Endothelial cell of umbilical vein (primary cell): Measurements from ENCODE around the gene CNBD2. TPM values are rescaled to one million over a fixed set of nuclear protein-coding genes. Genes with fewer than 3 reads are reported as not detected.

Experiments
- BruUV-seq: library from RNA; stranded (reverse); fragments of 400-500 nt; replicated peaks from 2 replicates; lab custom pipeline; 2021; lab: Mats Ljungman, UMichigan
- CTCF ChIA-PET: fragments of 300-600, 350-600 bp; sonication (Branson Sonifier 250); formaldehyde crosslinking; loops from one replicate; lab custom pipeline; 2021; ENCODE audit warnings: antibody characterized with exemption, inconsistent platforms; lab: Charles Lee
- POLR2A ChIA-PET: fragments of 300-600, 350-600 bp; sonication (Branson Sonifier 250); formaldehyde crosslinking; loops from one replicate; lab custom pipeline; 2021; ENCODE audit warnings: antibody characterized with exemption, inconsistent platforms; lab: Charles Lee
- DNase-seq: peaks from one replicate; pipeline ENCODE4 v3.0.0-alpha.2; 2011; ENCODE audit warnings: low read depth, low spot score
- FAIRE-seq: peaks from 2 replicates; lab custom pipeline; 2011; peaks lifted over from hg19 to GRCh38; lab: Jason Lieb, UNC
- H2AFZ ChIP-seq: 2 replicates; pipeline ENCODE4 v1.6.0; 2012; ENCODE audit warnings: low read depth, low read length, control low read depth, inconsistent platforms
- H3K27ac ChIP-seq: 2 replicates; pipeline ENCODE4 v1.5.1; 2011; ENCODE audit warnings: low read depth, mild to moderate bottlenecking, control low read depth, low read length, moderate library complexity; ENCODE audit not compliant: insufficient read depth
- H3K27me3 ChIP-seq, 2 experiments: 2 replicates each; pipeline versions ENCODE4 v1.6.0 to v1.6.1; 2011; ENCODE audit warnings: low read length in 2 of 2, mixed read lengths in 1 of 2; ENCODE audit not compliant: control insufficient read depth in 2 of 2, insufficient read depth in 2 of 2
- H3K36me3 ChIP-seq, 2 experiments: 2 replicates in 1 of 2; 3 replicates in 1 of 2; pipeline ENCODE4 v1.5.1; 2011; ENCODE audit warnings: low read length in 2 of 2, mild to moderate bottlenecking in 1 of 2, moderate library complexity in 1 of 2; ENCODE audit not compliant: control insufficient read depth in 2 of 2, insufficient read depth in 2 of 2; ENCODE audit errors: extremely low read depth in 1 of 2
- H3K4me1 ChIP-seq: 3 replicates; pipeline ENCODE4 v1.5.1; 2011; ENCODE audit warnings: mild to moderate bottlenecking, low read length; ENCODE audit not compliant: control insufficient read depth, insufficient read depth; ENCODE audit errors: extremely low read depth
- H3K4me2 ChIP-seq: 2 replicates; pipeline ENCODE4 v1.6.1; 2011; ENCODE audit warnings: low read length, control low read depth, mixed read lengths; ENCODE audit not compliant: insufficient read depth
- H3K4me3 ChIP-seq, 3 experiments: fragments of 200-600 bp in 1 of 3; sonication (generic), shearing (Covaris generic) in 1 of 3; replicated peaks in 1 of 3; 2 replicates each; pipeline ENCODE4 v1.5.1; 2011 to 2016; ENCODE audit warnings: control low read depth in 3 of 3, low read length in 3 of 3, mild to moderate bottlenecking in 2 of 3, inconsistent platforms in 1 of 3, low read depth in 1 of 3, moderate library complexity in 1 of 3; ENCODE audit not compliant: insufficient read depth in 1 of 3
- H3K79me2 ChIP-seq: 2 replicates; pipeline ENCODE4 v1.6.0; 2012; ENCODE audit warnings: low read length, inconsistent platforms; ENCODE audit not compliant: control insufficient read depth, insufficient read depth
- H3K9ac ChIP-seq: replicated peaks from 2 replicates; pipeline ENCODE3; 2011; ENCODE audit warnings: low read length, control low read depth; ENCODE audit not compliant: insufficient read depth; ENCODE audit errors: extremely low read depth
- H3K9me1 ChIP-seq: replicated peaks from 3 replicates; pipeline ENCODE4 v1.6.0; 2011; ENCODE audit warnings: mild to moderate bottlenecking, low read length; ENCODE audit not compliant: control insufficient read depth, insufficient read depth; ENCODE audit errors: extremely low read depth
- H3K9me3 ChIP-seq: replicated peaks from 2 replicates; pipeline ENCODE4 v1.5.1; 2012; ENCODE audit warnings: low read length, inconsistent platforms; ENCODE audit not compliant: control insufficient read depth, insufficient read depth
- H4K20me1 ChIP-seq: replicated peaks from 2 replicates; pipeline ENCODE3; 2011; ENCODE audit warnings: mild to moderate bottlenecking, low read length; ENCODE audit not compliant: control insufficient read depth, insufficient read depth; ENCODE audit errors: extremely low read depth
- EZH2 ChIP-seq: IDR thresholded peaks from 2 replicates; pipeline ENCODE4 v1.6.1; 2012; ENCODE audit warnings: borderline replicate concordance, low read depth, mild to moderate bottlenecking, moderate library complexity, low read length, inconsistent platforms; ENCODE audit not compliant: severe bottlenecking
- FOS ChIP-seq: IDR thresholded peaks from 2 replicates; pipeline ENCODE4 v1.6.1; 2011; ENCODE audit warnings: mild to moderate bottlenecking, low read length, moderate library complexity, borderline replicate concordance; ENCODE audit not compliant: insufficient read depth
- GATA2 ChIP-seq: IDR thresholded peaks from 2 replicates; pipeline ENCODE4 v1.7.0; 2011; ENCODE audit warnings: low read depth, mild to moderate bottlenecking, moderate library complexity, mixed read lengths, low read length; ENCODE audit not compliant: insufficient read length, insufficient read depth
- JUN ChIP-seq: IDR thresholded peaks from 2 replicates; pipeline ENCODE4 v1.6.1; 2011; ENCODE audit warnings: borderline replicate concordance, low read depth; ENCODE audit not compliant: insufficient read length, insufficient read depth
- MYC ChIP-seq: IDR thresholded peaks from one replicate; pipeline ENCODE4 v1.6.1; 2011; ENCODE audit warnings: mild to moderate bottlenecking, low read depth, low read length
- POLR2A ChIP-seq: IDR thresholded peaks from 2 replicates; pipeline ENCODE4 v1.6.1; 2012; ENCODE audit warnings: low read depth, mild to moderate bottlenecking, control low read depth, low read length
- POLR2AphosphoS5 ChIP-seq: IDR thresholded peaks from 2 replicates; pipeline ENCODE4 v1.6.1; 2012; ENCODE audit warnings: low read depth, mild to moderate bottlenecking, control low read depth, low read length, moderate library complexity; ENCODE audit not compliant: insufficient read depth
- dilution Hi-C: fragments of 300-500 bp; cut with MboI; formaldehyde crosslinking; loops from one replicate; pipeline ENCODE4 v1.15.0; 2019; ENCODE audit warnings: low sequenced_read_pairs; ENCODE audit not compliant: extremely low pct_ligation_motif_present
- intact Hi-C: fragments of 100-400 bp; cut with micrococcal nuclease; formaldehyde crosslinking; loops from one replicate; pipeline ENCODE4 v1.10.0; 2022
- polyA plus RNA-seq, 4 experiments: library from polyadenylated mRNA; depleted of rRNA in 3 of 4; stranded (reverse) in 3 of 4; unstranded in 1 of 4; fragments of >200 nt; gene quantifications; 2 replicates each; pipeline versions ENCODE4 v1.2.1 to v1.2.3, GENCODE V29; 2011 to 2012; ENCODE audit warnings: missing spikeins in 1 of 4
- total RNA-seq: library from RNA; stranded (reverse); gene quantifications from 2 replicates; pipeline ENCODE4 v1.2.3, GENCODE V29; 2021
- TF ChIP-seq, protein P1 (sequence below): IDR thresholded peaks from 2 replicates; pipeline ENCODE4 v1.6.1; 2011; ENCODE audit not compliant: insufficient read depth, insufficient read length
- TF ChIP-seq, protein P2 (sequence below), 2 donors: IDR thresholded peaks; 1 replicate in 1 of 2; 2 replicates in 1 of 2; pipeline ENCODE4 v1.5.1; 2011; ENCODE audit warnings: low read length in 2 of 2, mild to moderate bottlenecking in 2 of 2, moderate library complexity in 2 of 2, control low read depth in 1 of 2, inconsistent platforms in 1 of 2, low read depth in 1 of 2; ENCODE audit not compliant: insufficient read depth in 1 of 2; ENCODE audit errors: extremely low read depth in 1 of 2

Gene CNBD2
- total and polyA plus RNA-seq, 2 donors (not counting 3 experiments of a cell fraction or from before 2014, with no cell fraction given): 4.9 to 7.5 TPM

GRCh38 chr20:36010825-36011224, 42.4 kb downstream of the CNBD2 start:
- FAIRE-seq: no peak
- Histone ChIP-seq H3K9me3 (no peaks in the 10 kb centered on the region), H3K4me3 (no peak overlapping the region), H3K4me2 (no peak overlapping the region), H3K27ac (no peak overlapping the region), H3K9ac (no peak overlapping the region), H3K27me3 (no peaks in the 10 kb centered on the region), H2AFZ (no peak overlapping the region), H4K20me1 (no peaks in the 10 kb centered on the region), H3K79me2 (no peaks in the 10 kb centered on the region), H3K36me3 (no peaks in the 10 kb centered on the region), H3K4me1 (no peaks in the 10 kb centered on the region), H3K9me1 (no peaks in the 10 kb centered on the region)
- DNase-seq: no peak
- dilution Hi-C loops (no loop called here), intact Hi-C loops (no loop called here)
- BruUV-seq: no TSS peak
- ChIA-PET CTCF (interaction anchor here (0.6 to 2.1 kb wide), 4 partner anchors 18 to 128 kb away, joined by 3 to 13 read pairs (median 3); no protein-coding TSS in a partner anchor), POLR2A (no interaction called here)
- TF ChIP-seq POLR2AphosphoS5 (no peak), GATA2 (no peak), JUN (no peak), MYC (no peak)
- TF ChIP-seq, protein P1, sequence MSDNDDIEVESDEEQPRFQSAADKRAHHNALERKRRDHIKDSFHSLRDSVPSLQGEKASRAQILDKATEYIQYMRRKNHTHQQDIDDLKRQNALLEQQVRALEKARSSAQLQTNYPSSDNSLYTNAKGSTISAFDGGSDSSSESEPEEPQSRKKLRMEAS: no peak

- no peak overlapping the region for H3K4me2 ChIP-seq
- H3K27me3 ChIP-seq: no peaks in the 10 kb centered on the region
- H3K9me1 ChIP-seq: no peaks in the 10 kb centered on the region
- no peaks in the 10 kb centered on the region for H3K79me2 ChIP-seq
- peak; percentile 9 for DNase-seq
- no peak overlapping the region for H3K4me3 ChIP-seq
- H4K20me1 ChIP-seq: no peaks in the 10 kb centered on the region
- H3K4me1 ChIP-seq: peaks cover 14% of the 10 kb centered on the region
- no peak overlapping the region for H3K27ac ChIP-seq
- no peak overlapping the region for H2AFZ ChIP-seq
- H3K36me3 ChIP-seq: no peaks in the 10 kb centered on the region
- BruUV-seq: no TSS peak
- TF ChIP-seq FOS (no peak), POLR2A (no peak), EZH2 (no peak), POLR2AphosphoS5 (no peak), GATA2 (no peak), JUN (no peak), MYC (no peak)
- TF ChIP-seq, protein P2, sequence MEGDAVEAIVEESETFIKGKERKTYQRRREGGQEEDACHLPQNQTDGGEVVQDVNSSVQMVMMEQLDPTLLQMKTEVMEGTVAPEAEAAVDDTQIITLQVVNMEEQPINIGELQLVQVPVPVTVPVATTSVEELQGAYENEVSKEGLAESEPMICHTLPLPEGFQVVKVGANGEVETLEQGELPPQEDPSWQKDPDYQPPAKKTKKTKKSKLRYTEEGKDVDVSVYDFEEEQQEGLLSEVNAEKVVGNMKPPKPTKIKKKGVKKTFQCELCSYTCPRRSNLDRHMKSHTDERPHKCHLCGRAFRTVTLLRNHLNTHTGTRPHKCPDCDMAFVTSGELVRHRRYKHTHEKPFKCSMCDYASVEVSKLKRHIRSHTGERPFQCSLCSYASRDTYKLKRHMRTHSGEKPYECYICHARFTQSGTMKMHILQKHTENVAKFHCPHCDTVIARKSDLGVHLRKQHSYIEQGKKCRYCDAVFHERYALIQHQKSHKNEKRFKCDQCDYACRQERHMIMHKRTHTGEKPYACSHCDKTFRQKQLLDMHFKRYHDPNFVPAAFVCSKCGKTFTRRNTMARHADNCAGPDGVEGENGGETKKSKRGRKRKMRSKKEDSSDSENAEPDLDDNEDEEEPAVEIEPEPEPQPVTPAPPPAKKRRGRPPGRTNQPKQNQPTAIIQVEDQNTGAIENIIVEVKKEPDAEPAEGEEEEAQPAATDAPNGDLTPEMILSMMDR (IDR thresholded peaks at IDR 0.05; ENCODE audit: extremely low read depth in 1 of 2, insufficient read depth in 1 of 2, low read depth in 1 of 2, low read length in 2 of 2): no peak
- TF ChIP-seq, protein P1: no peak
- CTCF ChIA-PET: interaction anchor here (0.9 to 2.2 kb wide), 2 partner anchors 23 to 123 kb away, joined by 3 to 15 read pairs; no protein-coding TSS in a partner anchor
- no peak for FAIRE-seq
- POLR2A ChIA-PET: no interaction called here
- intact Hi-C loops (loop anchor here (2.0 kb wide), 1 partner anchor 35 kb away; no protein-coding TSS in a partner anchor), dilution Hi-C loops (no loop called here)
- H3K9me3 ChIP-seq: no peaks in the 10 kb centered on the region
- H3K9ac ChIP-seq: no peak overlapping the region
These were observed 47.5 kb downstream of the CNBD2 start for GRCh38 chr20:36015806-36016403.
